Measurements from ENCODE around the gene ZNF248. TPM values are rescaled to one million over a fixed set of nuclear protein-coding genes. Genes with fewer than 3 reads are reported as not detected.

Gene ZNF248
- total RNA-seq, 1 donor from 2014 or later, result 9.6 TPM

- no peak for DNase-seq (ENCODE audit: low read depth)
- H3K27me3 ChIP-seq (ENCODE audit: control insufficient read depth, insufficient read depth, low read length), result no peaks in the 10 kb centered on the region
These were observed 102.7 kb downstream of the ZNF248 start for GRCh38 chr10:37754538-37755323.

GRCh38 chr10:37752334-37752875 is 105.0 kb downstream of the ZNF248 start:
- no peaks in the 10 kb centered on the region for H3K27me3 ChIP-seq (ENCODE audit: control insufficient read depth, insufficient read depth, low read length)
- TF ChIP-seq CTCF (IDR thresholded peaks at IDR 0.05; ENCODE audit: insufficient read depth, low read length, poor library complexity, severe bottlenecking), result no peak
- H3K4me3 ChIP-seq (ENCODE audit: low read depth, low read length), result no peak overlapping the region
- no peak for DNase-seq (ENCODE audit: low read depth)
- H3K36me3 ChIP-seq (ENCODE audit: control insufficient read depth, insufficient read depth, low read length), result no peaks in the 10 kb centered on the region

More at GRCh38 chr10:37754538-37755323, 102.7 kb downstream of the ZNF248 start:
- no peaks in the 10 kb centered on the region for H3K36me3 ChIP-seq (ENCODE audit: control insufficient read depth, insufficient read depth, low read length)
- no peak overlapping the region for H3K4me3 ChIP-seq (ENCODE audit: low read depth, low read length)
- no peak for TF ChIP-seq CTCF (IDR thresholded peaks at IDR 0.05; ENCODE audit: insufficient read depth, low read length, poor library complexity, severe bottlenecking)

GRCh38 chr10:37748170-37748569 is 109.2 kb downstream of the ZNF248 start:
- no peaks in the 10 kb centered on the region for H3K27me3 ChIP-seq (ENCODE audit: control insufficient read depth, insufficient read depth, low read length)
- no peak overlapping the region for H3K4me3 ChIP-seq (ENCODE audit: low read depth, low read length)
- no peaks in the 10 kb centered on the region for H3K36me3 ChIP-seq (ENCODE audit: control insufficient read depth, insufficient read depth, low read length)
- TF ChIP-seq CTCF (IDR thresholded peaks at IDR 0.05; ENCODE audit: insufficient read depth, low read length, poor library complexity, severe bottlenecking), result no peak
- no peak for DNase-seq (ENCODE audit: low read depth)

GRCh38 chr10:37747081-37747480 is 110.3 kb downstream of the ZNF248 start:
- Histone ChIP-seq H3K4me3 (ENCODE audit: low read depth, low read length) (no peak overlapping the region), H3K36me3 (ENCODE audit: control insufficient read depth, insufficient read depth, low read length) (no peaks in the 10 kb centered on the region), H3K27me3 (ENCODE audit: control insufficient read depth, insufficient read depth, low read length) (no peaks in the 10 kb centered on the region)
- TF ChIP-seq CTCF (IDR thresholded peaks at IDR 0.05; ENCODE audit: insufficient read depth, low read length, poor library complexity, severe bottlenecking), result no peak
- DNase-seq (ENCODE audit: low read depth), result no peak

GRCh38 chr10:37741831-37742230 is 115.6 kb downstream of the ZNF248 start:
- TF ChIP-seq CTCF (IDR thresholded peaks at IDR 0.05; ENCODE audit: insufficient read depth, low read length, poor library complexity, severe bottlenecking), result no peak
- H3K36me3 ChIP-seq (ENCODE audit: control insufficient read depth, insufficient read depth, low read length), result no peaks in the 10 kb centered on the region
- H3K4me3 ChIP-seq (ENCODE audit: low read depth, low read length), result no peak overlapping the region
- no peaks in the 10 kb centered on the region for H3K27me3 ChIP-seq (ENCODE audit: control insufficient read depth, insufficient read depth, low read length)
- DNase-seq (ENCODE audit: low read depth), result no peak

Measured in kidney epithelial cell (primary cell).